PC-3 (cell line): ENCODE measurements around the gene TF. TPM values are rescaled to one million over a fixed set of nuclear protein-coding genes. Genes with fewer than 3 reads are reported as not detected.

Experiments
- ATAC-seq: fragments of 200-7000 bp; cut with Tn5 transposase; 2 replicates; pipeline ENCODE4 v1.9.1; 2020; ENCODE audit warnings: mild to moderate bottlenecking, moderate library complexity
- BruUV-seq: library from RNA; stranded (reverse); fragments of 400-500 nt; replicated peaks from 2 replicates; lab custom pipeline; 2021; lab: Mats Ljungman, UMichigan
- CTCF ChIA-PET: fragments of 300-600 bp; sonication (Branson Sonifier 250); formaldehyde crosslinking; loops from one replicate; lab custom pipeline; 2022; ENCODE audit warnings: antibody characterized with exemption; lab: Charles Lee
- POLR2A ChIA-PET: fragments of 300-600 bp; sonication (Branson Sonifier 250); formaldehyde crosslinking; loops from one replicate; lab custom pipeline; 2022; ENCODE audit warnings: antibody characterized with exemption; ENCODE audit not compliant: unreplicated experiment; lab: Charles Lee
- DNase-seq: peaks from one replicate; pipeline ENCODE4 v3.0.0-alpha.2; 2015
- H2AFZ ChIP-seq: fragments of 300-600 bp; sonication (generic); 2 replicates; pipeline ENCODE4 v1.6.0; 2016; ENCODE audit warnings: antibody characterized with exemption, low read length
- H3F3A ChIP-seq: fragments of 300-600 bp; sonication (generic); one replicate; pipeline ENCODE4 v1.6.0; 2017; ENCODE audit warnings: antibody characterized with exemption, low read length, control low read depth, mild to moderate bottlenecking; ENCODE audit not compliant: unreplicated experiment
- H3K27ac ChIP-seq: fragments of 300-600 bp; sonication (generic); 2 replicates; pipeline ENCODE4 v1.5.1; 2016; ENCODE audit warnings: mild to moderate bottlenecking, low read length
- H3K27me3 ChIP-seq: fragments of 300-600 bp; sonication (generic); 2 replicates; pipeline ENCODE4 v1.6.1; 2016; ENCODE audit warnings: low read length, mixed read lengths
- H3K36me3 ChIP-seq: fragments of 300-600 bp; sonication (generic); 2 replicates; pipeline ENCODE4 v1.6.1; 2016; ENCODE audit warnings: low read depth, mixed run types, low read length, mixed read lengths
- H3K4me1 ChIP-seq: fragments of 300-600 bp; sonication (generic); 2 replicates; pipeline ENCODE4 v1.5.1; 2016; ENCODE audit warnings: low read length; ENCODE audit not compliant: insufficient read depth
- H3K4me2 ChIP-seq: fragments of 300-600 bp; sonication (generic); 2 replicates; pipeline ENCODE4 v1.6.0; 2016; ENCODE audit warnings: low read length
- H3K4me3 ChIP-seq: fragments of 300-600 bp; sonication (generic); 2 replicates; pipeline ENCODE4 v1.5.1; 2016; ENCODE audit warnings: mild to moderate bottlenecking, low read length, mixed read lengths
- H3K79me2 ChIP-seq: fragments of 300-600 bp; sonication (generic); 2 replicates; pipeline ENCODE4 v1.6.1; 2017; ENCODE audit warnings: low read length, mixed read lengths
- H3K9ac ChIP-seq: fragments of 300-600 bp; sonication (generic); 2 replicates; pipeline ENCODE4 v1.6.0; 2016; ENCODE audit warnings: mild to moderate bottlenecking, low read length
- H3K9me2 ChIP-seq: fragments of 300-600 bp; sonication (generic); replicated peaks from 2 replicates; pipeline ENCODE4 v1.6.1; 2016; ENCODE audit warnings: mixed run types, low read length, mixed read lengths
- H3K9me3 ChIP-seq: fragments of 300-600 bp; sonication (generic); 2 replicates; pipeline ENCODE4 v1.6.1; 2016; ENCODE audit warnings: low read length, mixed read lengths
- H4K20me1 ChIP-seq: fragments of 300-600 bp; sonication (generic); 2 replicates; pipeline ENCODE4 v1.6.1; 2016; ENCODE audit warnings: low read length, mixed read lengths
- EZH2 ChIP-seq: fragments of 300-600 bp; sonication (generic); IDR thresholded peaks from one replicate; pipeline ENCODE4 v1.6.1; 2017; ENCODE audit warnings: antibody characterized with exemption, mild to moderate bottlenecking, low read length; ENCODE audit not compliant: unreplicated experiment
- EZH2phosphoT487 ChIP-seq: fragments of 300-600 bp; sonication (generic); IDR thresholded peaks from 2 replicates; pipeline ENCODE4 v1.6.1; 2018; ENCODE audit warnings: mild to moderate bottlenecking, antibody characterized with exemption, low read length, borderline replicate concordance
- intact Hi-C: fragments of 100-400 bp; cut with micrococcal nuclease; formaldehyde crosslinking; loops from 2 replicates; pipeline ENCODE4 v1.9.0; 2023
- total RNA-seq: library from RNA; depleted of rRNA; stranded (reverse); fragments of >200 nt; gene quantifications from 2 replicates; pipeline ENCODE4 v1.2.3, GENCODE V29; 2014
- TF ChIP-seq, protein P1 (sequence below): fragments of 300-600 bp; sonication (generic); conservative IDR thresholded peaks from 2 replicates; pipeline ENCODE4 v1.5.1; 2017; ENCODE audit warnings: antibody characterized with exemption, low read depth, mild to moderate bottlenecking, low read length

TF gene
- total RNA-seq, 1 experiment from 2014 or later = not detected

DNA sequence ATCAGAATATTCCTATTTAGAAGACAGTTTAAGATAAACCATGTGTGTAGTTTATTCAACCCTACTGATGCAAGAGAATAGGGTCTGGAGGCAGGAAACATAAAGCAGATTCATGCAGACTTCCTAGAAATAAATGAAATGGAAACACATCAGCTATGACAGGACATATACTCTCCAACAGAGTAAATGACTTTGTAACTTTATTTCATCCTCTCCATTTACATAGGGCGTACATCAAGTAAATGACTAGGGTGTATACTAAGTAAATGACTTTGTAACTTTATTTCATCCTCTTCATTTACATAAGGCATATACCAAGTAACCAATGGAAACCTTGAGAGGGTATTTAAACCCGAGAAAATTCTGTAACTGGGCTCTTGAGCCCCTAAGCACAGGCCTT is 41.8 kb downstream of the TF start:
- no TSS peak for BruUV-seq
- TF ChIP-seq EZH2 (no peak), EZH2phosphoT487 (no peak)
- TF ChIP-seq, protein P1, sequence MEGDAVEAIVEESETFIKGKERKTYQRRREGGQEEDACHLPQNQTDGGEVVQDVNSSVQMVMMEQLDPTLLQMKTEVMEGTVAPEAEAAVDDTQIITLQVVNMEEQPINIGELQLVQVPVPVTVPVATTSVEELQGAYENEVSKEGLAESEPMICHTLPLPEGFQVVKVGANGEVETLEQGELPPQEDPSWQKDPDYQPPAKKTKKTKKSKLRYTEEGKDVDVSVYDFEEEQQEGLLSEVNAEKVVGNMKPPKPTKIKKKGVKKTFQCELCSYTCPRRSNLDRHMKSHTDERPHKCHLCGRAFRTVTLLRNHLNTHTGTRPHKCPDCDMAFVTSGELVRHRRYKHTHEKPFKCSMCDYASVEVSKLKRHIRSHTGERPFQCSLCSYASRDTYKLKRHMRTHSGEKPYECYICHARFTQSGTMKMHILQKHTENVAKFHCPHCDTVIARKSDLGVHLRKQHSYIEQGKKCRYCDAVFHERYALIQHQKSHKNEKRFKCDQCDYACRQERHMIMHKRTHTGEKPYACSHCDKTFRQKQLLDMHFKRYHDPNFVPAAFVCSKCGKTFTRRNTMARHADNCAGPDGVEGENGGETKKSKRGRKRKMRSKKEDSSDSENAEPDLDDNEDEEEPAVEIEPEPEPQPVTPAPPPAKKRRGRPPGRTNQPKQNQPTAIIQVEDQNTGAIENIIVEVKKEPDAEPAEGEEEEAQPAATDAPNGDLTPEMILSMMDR = no peak
- CTCF ChIA-PET = no interaction called here
- POLR2A ChIA-PET = no interaction called here
- no peaks in the 10 kb centered on the region for H3F3A ChIP-seq
- no peak overlapping the region for H3K9ac ChIP-seq
- H3K27ac ChIP-seq = no peak overlapping the region
- intact Hi-C loops = no loop called here
- peaks cover 16% of the 10 kb centered on the region for H3K9me3 ChIP-seq
- no peaks in the 10 kb centered on the region for H3K4me1 ChIP-seq
- no peak for ATAC-seq
- H2AFZ ChIP-seq = no peak overlapping the region
- no peak for DNase-seq
- H3K27me3 ChIP-seq = no peaks in the 10 kb centered on the region
- H3K9me2 ChIP-seq = no peaks in the 10 kb centered on the region
- H3K79me2 ChIP-seq = no peaks in the 10 kb centered on the region
- 0 out of 2 replicates have a peak, but pooled peaks cover 3% of the 10 kb centered on the region for H3K36me3 ChIP-seq
- no peak overlapping the region for H3K4me3 ChIP-seq
- H3K4me2 ChIP-seq = no peak overlapping the region
- H4K20me1 ChIP-seq = no peaks in the 10 kb centered on the region

DNA sequence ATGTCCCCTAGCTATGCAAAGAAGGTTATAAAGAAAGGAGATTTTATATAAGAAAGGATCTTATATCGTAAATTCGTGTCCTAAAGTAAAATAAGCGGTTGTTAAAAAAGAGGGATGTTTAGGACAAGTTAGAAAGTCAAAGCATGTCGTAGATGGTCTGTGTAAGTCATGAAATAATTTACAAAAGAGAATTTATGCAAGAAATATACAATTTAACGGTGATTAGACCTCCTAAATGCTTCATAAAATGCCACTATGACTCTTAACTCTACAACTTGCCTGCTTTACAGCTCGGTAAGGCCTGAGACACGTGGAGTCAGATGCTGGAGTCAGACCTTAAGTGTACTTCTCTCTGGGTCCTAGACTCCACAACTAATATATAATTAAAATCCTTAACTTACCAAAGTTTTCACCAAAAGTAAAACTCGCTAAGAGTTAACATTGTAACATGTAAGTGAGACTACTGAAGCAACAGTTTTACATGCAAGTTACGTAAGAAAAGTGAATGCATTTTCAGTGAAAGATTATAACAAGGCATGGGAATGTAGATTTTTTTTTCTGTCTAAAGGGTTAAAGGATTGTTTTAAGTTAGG is 46.1 kb downstream of the TF start:
- DNase-seq (peak; percentile 34), ATAC-seq (no peak)
- no peak overlapping the region for H2AFZ ChIP-seq
- H3K27ac ChIP-seq = no peak overlapping the region
- no peaks in the 10 kb centered on the region for H3K27me3 ChIP-seq
- no peaks in the 10 kb centered on the region for H4K20me1 ChIP-seq
- intact Hi-C loops = no loop called here
- TF ChIP-seq EZH2phosphoT487 (no peak), EZH2 (no peak)
- TF ChIP-seq, protein P1 = no peak
- H3K9me2 ChIP-seq = no peaks in the 10 kb centered on the region
- BruUV-seq = no TSS peak
- ChIA-PET CTCF (no interaction called here), POLR2A (no interaction called here)
- no peak overlapping the region for H3K9ac ChIP-seq
- H3K9me3 ChIP-seq = peaks cover 16% of the 10 kb centered on the region
- H3K79me2 ChIP-seq = no peaks in the 10 kb centered on the region
- H3K36me3 ChIP-seq = 0 out of 2 replicates have a peak, but pooled peaks cover 3% of the 10 kb centered on the region
- no peak overlapping the region for H3K4me3 ChIP-seq
- H3K4me1 ChIP-seq = no peaks in the 10 kb centered on the region
- H3K4me2 ChIP-seq = no peak overlapping the region
- no peaks in the 10 kb centered on the region for H3F3A ChIP-seq

DNA sequence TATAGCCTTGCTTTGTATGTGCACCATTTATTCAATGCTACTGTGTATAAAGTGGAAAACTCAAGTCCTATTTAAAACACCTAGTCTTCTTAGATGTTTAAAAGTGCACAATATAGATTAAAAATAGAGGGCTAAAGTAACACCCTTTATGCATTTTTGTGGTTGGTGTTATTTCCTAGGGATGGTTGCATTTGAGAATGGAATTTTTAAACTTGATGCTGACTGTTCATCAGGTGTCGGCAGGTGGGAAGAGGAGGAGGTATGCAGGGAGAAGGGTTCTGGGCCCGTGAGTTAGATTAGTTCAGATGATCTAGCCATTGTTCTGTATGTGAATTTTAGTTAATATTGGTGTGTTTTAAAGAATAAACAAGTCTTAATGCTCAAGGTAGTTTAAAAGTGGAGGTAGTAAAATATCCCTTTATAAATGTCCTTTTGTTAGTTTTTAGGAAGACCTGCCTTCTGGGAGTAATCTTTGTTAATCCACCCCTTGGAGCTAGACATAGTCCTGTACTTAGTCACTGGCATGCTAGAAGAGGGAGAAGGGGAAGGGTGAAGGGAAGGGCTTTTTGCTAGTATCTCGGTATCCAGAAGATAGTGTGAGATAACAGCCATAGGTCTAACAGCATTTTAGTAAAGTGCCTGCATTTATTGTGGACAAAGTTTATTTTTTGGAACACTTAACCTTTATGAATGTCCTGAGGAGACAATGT is 51.4 kb downstream of the TF start:
- intact Hi-C loops = no loop called here
- TF ChIP-seq, protein P1 = no peak
- TF ChIP-seq EZH2phosphoT487 (no peak), EZH2 (no peak)
- POLR2A ChIA-PET = no interaction called here
- no peaks in the 10 kb centered on the region for H3K36me3 ChIP-seq
- H3K79me2 ChIP-seq = no peaks in the 10 kb centered on the region
- H4K20me1 ChIP-seq = no peaks in the 10 kb centered on the region
- H3K27ac ChIP-seq = no peak overlapping the region
- H3K4me3 ChIP-seq = no peak overlapping the region
- no peak overlapping the region for H2AFZ ChIP-seq
- H3K4me1 ChIP-seq = peaks cover 5% of the 10 kb centered on the region; the same call in 1 of the 2 replicates
- H3K4me2 ChIP-seq = no peak overlapping the region
- no peak overlapping the region for H3K9ac ChIP-seq
- ATAC-seq (no peak), DNase-seq (peak; percentile 17)
- H3K9me2 ChIP-seq = no peaks in the 10 kb centered on the region
- BruUV-seq = no TSS peak
- H3F3A ChIP-seq = no peaks in the 10 kb centered on the region
- H3K9me3 ChIP-seq = peaks cover 3% of the 10 kb centered on the region; the same call in 1 of the 2 replicates
- no peaks in the 10 kb centered on the region for H3K27me3 ChIP-seq
- CTCF ChIA-PET = no interaction called here
